ENCODE data around the gene SAMD3.
"Not testable (repeated sequence)": the region's sequence is repeated elsewhere in the genome, so short reads cannot be mapped to it uniquely, and the experiment has no call there.

Gene SAMD3

DNA sequence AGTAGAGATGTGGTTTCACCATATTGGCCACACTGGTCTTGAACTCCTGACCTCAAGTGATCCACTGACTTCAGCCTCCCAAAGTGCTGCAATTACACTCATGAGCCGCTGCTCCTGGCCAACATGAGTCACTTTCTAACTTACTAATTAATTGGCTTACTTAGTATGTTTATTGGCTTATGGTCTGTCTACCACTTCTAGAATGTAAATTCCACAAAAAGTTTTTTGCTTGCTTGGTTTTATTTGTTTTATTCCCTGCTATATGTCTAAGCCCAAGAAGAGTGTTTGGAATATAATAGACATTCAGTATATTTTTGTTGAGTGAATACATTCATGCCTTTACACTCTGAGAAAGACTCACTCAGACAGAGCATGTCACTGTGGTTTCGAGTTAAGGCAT is 86.0 kb downstream of the SAMD3 start:
- in situ Hi-C loops (cut with MboI; ENCODE audit: low sequenced_read_pairs): no loop called here

DNA sequence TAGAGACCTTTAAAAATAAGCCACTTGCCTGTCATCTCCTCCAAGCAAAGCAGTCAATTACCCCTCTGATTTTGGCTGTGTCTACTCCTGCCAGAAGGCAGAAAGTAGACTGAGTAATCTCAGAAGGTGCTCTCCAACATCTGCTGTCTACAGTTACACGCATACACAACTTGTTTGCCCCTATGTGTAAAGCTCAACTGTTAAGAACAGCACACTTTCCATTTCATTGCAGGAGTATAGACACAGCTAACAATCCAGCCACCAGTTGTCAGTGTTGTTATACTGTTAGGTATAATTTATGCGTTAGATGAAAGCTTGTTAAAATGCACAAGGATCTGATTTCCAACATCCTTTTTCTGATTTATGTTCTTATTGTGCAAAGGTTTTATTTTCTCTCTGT is 88.2 kb downstream of the SAMD3 start:
- in situ Hi-C loops (cut with MboI; ENCODE audit: low sequenced_read_pairs): no loop called here

DNA sequence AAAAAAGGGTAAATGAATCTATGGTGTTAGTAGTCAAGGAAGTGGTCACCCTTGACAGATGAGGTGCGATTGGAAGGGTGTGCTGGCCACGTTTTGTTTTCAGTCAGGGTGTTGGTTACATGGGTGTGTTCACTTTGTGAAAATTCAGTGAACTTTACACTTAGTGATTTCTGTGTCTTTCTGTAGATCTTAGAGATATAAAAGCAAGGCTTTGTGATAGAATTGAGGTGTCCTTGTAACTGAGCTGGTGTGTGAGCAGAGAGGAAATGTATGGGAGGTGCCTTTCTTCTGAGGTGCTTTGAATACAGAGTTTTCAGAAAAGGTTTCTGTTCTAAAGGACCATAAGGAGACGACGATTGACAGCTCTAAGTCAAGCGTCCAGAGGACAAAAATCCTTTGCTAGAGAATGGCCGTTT is 90.5 kb downstream of the SAMD3 start:
- in situ Hi-C loops (cut with MboI; ENCODE audit: low sequenced_read_pairs): no loop called here

DNA sequence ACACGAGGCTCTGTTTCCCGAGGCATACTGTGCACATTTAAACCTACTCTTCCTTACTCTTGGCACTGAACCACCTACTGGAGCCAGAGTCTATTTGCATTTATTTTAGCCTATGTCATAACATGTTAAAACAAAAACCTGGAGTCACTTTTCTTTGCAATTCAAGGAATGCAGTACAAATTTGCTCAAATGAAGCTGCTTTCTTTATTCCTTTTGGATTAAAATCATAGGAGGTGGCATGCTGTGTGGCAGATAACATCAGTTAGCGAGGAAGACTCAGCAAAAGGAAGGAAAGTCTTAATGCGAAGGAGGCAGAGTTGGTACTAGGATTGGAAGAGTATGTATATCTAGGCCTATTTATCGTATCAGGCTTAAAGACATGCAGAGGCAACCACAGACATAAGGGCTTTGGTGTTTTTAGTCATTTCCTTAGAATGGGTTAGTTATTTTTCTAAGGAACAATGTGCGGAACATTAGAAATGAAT is 92.9 kb downstream of the SAMD3 start:
- in situ Hi-C loops (cut with MboI; ENCODE audit: low sequenced_read_pairs): no loop called here

DNA sequence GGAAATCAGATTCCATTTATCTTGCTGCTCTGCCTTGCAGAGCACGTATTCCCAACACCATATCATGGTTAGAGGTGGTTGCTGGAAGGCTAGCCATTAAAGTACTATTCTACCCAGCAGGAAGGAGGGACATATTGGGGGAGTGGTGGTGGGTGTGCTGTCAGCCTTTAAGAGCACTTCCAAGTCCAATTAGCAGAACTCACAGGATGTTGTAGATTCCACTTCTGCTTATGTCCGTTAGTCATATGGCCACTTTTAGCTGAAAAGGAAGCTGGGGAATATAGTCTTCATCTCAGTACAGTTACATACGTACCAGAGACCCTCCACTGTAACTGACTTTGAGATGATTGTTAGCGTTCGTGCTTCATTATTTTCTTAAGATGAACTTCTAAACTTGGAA is 94.4 kb downstream of the SAMD3 start:
- in situ Hi-C loops (cut with MboI; ENCODE audit: low sequenced_read_pairs): no loop called here

DNA sequence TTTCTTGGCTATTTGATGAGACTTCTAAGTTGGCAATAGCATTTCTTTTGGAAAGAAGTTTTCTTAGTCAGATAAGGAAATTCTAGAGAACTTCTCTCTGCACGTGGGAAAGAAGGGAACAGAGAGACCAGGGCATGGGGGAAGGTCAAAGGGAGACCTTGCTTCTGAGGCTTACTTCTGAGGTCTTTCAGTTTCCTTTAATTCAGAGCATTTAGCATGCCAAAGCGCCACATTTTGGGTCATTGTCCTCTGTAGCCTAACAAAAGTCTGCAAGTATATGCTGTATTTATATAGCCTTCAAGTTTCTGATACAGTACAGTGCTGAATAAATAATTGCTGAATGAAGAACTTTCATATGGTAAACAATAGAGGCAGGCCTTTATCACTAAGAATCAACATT is 95.6 kb downstream of the SAMD3 start:
- in situ Hi-C loops (cut with MboI; ENCODE audit: low sequenced_read_pairs): no loop called here

DNA sequence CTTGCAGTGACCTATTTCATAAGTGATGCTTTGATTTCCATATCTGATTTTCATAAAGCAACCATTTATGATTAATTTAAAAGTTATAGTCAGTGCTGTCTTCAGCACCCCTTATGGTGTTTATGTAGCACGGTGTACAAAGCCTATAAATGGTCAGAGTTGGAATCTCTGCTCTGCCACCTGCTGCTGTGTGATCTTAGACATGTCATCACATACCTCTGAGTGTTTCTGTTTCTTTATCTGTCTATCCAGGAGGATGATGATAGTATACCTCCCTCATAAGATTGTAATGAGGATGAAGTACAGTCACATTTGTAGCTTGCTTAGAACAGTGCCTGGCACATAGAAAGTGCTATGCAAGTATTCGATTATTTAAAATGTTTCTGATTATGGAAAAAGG is 100.5 kb downstream of the SAMD3 start:
- in situ Hi-C loops (cut with MboI; ENCODE audit: low sequenced_read_pairs): no loop called here

DNA sequence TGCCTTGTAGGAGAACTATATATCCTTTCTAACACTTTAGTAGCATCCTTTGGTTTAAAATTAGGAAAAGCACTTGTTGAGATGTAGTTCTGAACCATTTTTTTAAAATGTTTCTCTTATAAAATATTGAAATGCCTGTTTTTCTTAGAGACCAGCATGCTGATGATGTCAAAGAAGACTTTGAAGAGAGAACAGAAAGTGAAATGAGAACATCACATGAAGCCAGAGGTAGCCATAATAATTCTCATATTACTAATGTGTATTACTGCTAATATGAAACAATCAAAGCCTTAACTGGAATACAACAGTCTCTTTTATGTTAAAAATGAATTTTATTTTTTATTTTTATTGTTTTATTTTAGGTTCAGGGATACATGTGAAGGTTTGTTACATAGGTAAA is 102.0 kb downstream of the SAMD3 start:
- in situ Hi-C loops (cut with MboI; ENCODE audit: low sequenced_read_pairs): no loop called here

DNA sequence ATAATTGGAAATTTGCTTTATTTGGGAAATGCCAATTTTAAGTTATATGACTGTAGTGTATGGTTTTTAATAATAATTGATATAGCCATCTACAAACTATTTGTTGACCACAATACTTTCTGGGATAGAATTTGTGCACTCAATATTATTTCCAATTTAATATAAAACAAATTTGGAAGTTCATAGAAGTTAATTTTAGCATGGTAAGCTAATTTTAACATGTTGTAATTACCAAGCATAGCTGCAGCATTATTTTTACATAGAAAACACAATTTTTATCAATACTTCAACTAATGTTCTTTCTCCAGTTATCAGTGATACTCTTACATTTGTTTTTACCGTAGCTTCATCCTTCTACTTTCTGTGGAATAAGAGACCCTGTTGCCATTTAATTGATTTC is 103.5 kb downstream of the SAMD3 start:
- in situ Hi-C loops (cut with MboI; ENCODE audit: low sequenced_read_pairs): no loop called here

DNA sequence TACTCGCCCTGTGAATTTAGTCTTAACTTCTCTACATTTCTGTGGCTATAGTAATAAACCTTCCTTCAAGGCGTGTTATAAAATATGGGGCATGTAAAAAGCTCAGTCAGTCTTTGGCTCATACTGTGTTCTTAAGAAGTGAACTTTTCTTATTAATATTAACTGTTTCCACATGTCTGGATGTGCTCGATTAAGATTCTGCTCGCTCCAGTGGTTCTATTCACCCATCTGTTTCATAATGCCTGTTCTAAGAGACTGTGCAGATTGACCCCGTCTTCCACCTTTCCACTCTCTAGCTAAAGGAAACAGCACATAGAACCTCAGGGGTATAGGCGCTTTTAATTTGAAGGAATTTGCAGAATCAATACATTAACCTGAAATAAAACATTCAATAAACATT is 104.5 kb downstream of the SAMD3 start:
- in situ Hi-C loops (cut with MboI; ENCODE audit: low sequenced_read_pairs): no loop called here

DNA sequence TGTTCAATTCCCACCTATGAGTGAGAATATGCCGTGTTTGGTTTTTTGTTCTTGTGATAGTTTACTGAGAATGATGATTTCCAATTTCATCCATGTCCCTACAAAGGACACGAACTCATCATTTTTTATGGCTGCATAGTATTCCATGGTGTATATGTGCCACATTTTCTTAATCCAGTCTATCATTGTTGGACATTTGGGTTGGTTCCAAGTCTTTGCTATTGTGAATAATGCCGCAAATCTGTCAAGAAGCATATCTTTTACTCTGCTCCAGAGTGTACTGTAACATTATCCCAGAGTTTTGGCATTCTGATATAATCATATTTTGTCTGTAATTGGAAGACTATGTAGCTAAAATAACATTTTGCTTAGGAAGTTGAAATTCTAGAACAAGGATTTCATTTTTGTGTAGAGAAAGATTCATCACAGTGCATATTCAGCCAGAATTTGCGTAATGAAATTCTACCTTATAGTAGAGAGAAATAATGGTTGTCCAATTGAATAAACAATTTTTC is 105.5 kb downstream of the SAMD3 start:
- in situ Hi-C loops (cut with MboI; ENCODE audit: low sequenced_read_pairs): not testable (repeated sequence)

DNA sequence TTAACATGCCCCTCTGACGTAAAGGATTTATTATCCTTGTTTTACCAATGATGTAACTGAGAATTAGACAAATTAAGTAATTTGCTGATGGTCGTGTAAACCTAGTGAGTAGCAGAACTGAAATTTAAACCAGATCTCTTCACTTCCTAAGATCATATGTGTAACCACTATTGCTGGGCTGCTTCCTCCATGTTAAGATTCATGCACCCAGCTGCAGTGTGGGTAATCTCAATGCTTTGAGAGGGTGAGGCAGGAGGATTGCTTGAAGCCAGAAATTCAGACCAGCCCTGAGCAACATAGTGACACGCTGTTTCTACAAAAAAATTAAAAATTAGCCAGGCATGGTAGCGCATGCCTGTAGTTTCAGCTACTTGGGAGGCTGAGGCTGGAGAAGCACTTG is 106.5 kb downstream of the SAMD3 start:
- in situ Hi-C loops (cut with MboI; ENCODE audit: low sequenced_read_pairs): no loop called here

DNA sequence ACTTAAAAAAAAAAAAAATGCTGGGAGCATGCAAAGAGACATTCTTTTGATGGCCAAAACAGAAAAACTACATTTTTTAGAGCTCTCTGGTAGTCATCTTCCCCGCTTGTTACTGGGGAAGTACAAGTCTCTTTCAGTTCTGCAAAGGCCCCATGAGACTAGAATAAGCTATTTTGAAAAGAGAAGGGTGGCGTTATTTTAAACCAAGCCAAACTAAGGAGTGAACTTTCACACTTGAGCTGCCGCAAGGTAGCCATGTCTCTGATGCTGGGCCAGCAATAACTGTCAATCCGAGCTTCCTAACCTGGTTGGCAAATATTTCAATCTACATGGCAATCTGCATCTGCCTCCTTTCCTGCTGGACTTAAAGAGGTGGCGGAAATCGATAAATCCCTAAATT is 107.7 kb downstream of the SAMD3 start:
- in situ Hi-C loops (cut with MboI; ENCODE audit: low sequenced_read_pairs): no loop called here

DNA sequence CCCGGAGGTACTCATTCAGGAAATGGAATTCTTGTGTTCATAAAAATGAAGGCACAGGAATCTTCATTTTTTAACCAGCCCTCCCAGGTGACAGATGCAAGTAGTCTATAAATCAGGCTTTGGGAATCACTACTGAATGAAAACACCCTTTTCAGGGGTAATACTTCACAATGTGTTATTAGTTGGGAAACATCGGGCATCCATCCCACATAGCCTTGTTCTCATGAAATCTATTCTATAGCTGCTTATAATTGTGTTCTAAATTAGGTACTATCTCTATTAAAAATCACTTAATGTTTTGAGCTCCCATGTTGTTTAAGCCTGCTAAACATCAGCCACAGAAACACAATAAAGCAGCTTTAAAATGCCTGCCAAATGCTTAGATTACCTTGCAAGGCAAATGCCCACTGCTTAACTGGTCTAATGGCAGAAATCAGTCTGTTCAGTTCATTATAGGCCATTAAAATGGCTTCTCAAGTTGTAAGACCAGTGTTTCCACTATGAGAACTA is 109.5 kb downstream of the SAMD3 start:
- in situ Hi-C loops (cut with MboI; ENCODE audit: low sequenced_read_pairs): no loop called here

DNA sequence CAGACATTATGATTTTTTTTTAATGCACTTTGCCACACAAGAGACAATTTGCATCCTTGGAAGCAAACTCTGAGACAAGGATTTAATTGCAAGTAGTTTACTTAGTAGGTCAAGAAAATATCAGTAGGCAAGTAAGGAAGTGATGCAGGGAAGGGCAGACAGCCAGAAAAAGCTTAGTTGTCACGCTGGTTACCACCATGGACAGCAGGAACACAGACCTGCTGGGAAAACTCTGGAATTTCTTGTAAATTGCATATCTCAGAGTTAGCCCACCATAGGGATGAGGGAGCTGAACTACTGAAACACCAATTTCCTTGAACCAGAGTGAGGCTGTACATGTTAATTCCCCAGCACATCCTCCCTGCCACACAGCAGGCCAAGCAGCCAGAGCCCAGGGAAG is 111.7 kb downstream of the SAMD3 start:
- in situ Hi-C loops (cut with MboI; ENCODE audit: low sequenced_read_pairs): no loop called here

DNA sequence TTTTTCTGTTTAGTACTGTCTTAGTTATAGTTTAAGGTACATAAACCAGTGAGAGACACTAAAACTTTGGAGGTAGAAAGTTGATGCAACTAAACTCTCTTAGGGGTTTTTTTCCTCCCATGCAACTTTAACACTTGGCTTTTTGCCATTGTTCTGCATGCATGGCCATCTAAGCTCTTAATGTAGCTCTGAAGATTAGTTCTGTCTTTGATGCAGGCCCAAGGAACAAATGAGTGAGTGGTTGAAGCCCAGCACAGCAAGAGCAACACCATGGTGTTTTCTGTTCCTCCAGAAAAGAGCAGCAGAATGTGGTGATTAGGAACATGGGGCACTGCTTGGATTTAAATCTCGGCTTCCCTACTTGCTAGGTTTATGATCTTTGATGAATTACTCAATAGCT is 115.0 kb downstream of the SAMD3 start:
- in situ Hi-C loops (cut with MboI; ENCODE audit: low sequenced_read_pairs): no loop called here

DNA sequence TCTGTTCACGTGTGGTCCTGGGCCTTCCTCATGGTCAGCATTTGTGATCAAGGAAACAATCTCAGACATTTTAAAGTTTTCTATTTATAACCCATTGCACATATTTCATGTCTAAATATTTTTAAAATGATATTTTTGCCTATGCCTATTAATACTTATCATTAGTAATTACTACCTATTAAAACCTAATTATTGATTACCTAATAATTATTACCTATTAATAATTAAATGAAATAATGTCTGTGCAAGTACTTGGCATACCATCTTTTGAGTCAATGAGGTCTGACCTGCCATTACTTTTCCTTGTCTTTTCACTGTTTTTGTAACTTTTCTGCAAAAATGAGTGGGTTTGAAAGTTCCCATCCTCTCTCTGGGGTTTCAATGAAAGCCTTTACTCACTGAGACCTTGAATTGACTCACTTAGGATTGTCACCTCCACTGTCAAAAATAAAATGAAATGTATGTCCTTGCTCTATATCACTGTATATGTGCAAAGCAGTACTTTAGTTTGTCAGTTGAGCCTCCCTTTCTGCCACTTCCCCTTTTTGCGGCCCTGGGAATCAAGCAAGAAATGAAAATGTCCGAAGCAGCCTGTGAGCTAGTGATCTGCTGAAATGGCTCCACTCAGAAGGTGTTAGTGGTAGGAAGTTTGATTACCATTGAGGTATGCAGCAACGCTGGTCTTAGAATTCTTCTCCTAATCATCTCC is 116.6 kb downstream of the SAMD3 start:
- in situ Hi-C loops (cut with MboI; ENCODE audit: low sequenced_read_pairs): no loop called here

DNA sequence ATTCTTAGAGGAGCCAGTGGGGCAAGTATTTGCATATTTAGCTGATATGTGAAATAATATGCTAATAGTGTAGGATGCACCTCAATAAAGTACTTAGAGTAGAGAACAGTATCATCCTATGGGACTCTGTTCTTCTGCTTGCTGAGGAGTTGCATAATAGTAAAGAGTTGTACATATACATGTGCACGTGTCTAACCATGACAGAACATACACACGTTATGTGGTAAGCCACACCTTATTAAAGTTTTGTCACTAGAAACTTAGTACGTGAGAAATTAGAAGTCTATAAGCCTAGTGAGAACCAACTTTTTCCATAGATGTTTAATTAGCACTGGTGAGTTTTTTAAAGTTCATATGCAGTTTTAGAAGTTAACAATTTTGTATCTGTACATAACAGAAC is 123.6 kb downstream of the SAMD3 start:
- in situ Hi-C loops (cut with MboI; ENCODE audit: low sequenced_read_pairs): no loop called here

DNA sequence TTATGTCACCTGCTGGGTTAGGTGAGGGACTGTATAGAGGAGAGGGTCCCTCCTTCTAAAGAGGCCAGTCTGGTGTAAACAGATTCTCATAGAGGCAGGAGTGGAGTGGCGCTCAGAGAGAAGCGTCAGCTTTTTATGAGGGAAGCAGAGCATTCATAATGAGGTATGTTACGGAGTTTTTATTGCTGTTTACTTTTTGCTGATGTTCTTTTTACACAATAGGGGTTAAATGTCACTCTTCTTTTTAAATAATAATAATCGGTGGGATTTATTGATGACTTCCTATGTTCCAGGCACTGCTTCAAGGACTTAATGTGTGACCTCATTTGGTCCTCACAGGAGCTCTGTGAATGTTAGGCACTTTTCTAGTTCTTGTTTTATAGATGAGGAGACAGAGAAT is 124.4 kb downstream of the SAMD3 start:
- in situ Hi-C loops (cut with MboI; ENCODE audit: low sequenced_read_pairs): no loop called here

Data from HL-60/S4 (cell line).